Measurements from ENCODE around the gene IGSF21. TPM values are rescaled to one million over a fixed set of nuclear protein-coding genes. Genes with fewer than 3 reads are reported as not detected.

Gene IGSF21
- total RNA-seq, 1 donor from 2014 or later: 2.4 TPM

GRCh38 chr1:18394563-18395156 lies 287.1 kb downstream of the IGSF21 start:
- TF ChIP-seq CTCF (IDR thresholded peaks at IDR 0.05): no peak

GRCh38 chr1:18396247-18396980 lies 288.8 kb downstream of the IGSF21 start:
- no peak for TF ChIP-seq CTCF (IDR thresholded peaks at IDR 0.05)
- H3K27me3 ChIP-seq: no peaks in the 10 kb centered on the region
- no peak for DNase-seq (ENCODE audit: low spot score in 2 of 2)

More at GRCh38 chr1:18394563-18395156, 287.1 kb downstream of the IGSF21 start:
- H3K4me3 ChIP-seq: no peak overlapping the region
- H3K9me3 ChIP-seq: no peaks in the 10 kb centered on the region
- no peak overlapping the region for H3K27ac ChIP-seq
- no peaks in the 10 kb centered on the region for H3K27me3 ChIP-seq
- no peaks in the 10 kb centered on the region for H3K4me1 ChIP-seq
- DNase-seq (ENCODE audit: low spot score in 2 of 2): no peak
- no peaks in the 10 kb centered on the region for H3K36me3 ChIP-seq
- intact Hi-C loops (cut with DNase I): no loop called here

GRCh38 chr1:18397641-18398040 lies 290.0 kb downstream of the IGSF21 start:
- H3K36me3 ChIP-seq: no peaks in the 10 kb centered on the region
- intact Hi-C loops (cut with DNase I): no loop called here
- no peak for TF ChIP-seq CTCF (IDR thresholded peaks at IDR 0.05)
- no peak overlapping the region for H3K27ac ChIP-seq
- DNase-seq (ENCODE audit: low spot score in 2 of 2): no peak
- no peaks in the 10 kb centered on the region for H3K4me1 ChIP-seq
- H3K4me3 ChIP-seq: no peak overlapping the region
- H3K27me3 ChIP-seq: no peaks in the 10 kb centered on the region
- no peaks in the 10 kb centered on the region for H3K9me3 ChIP-seq

More at GRCh38 chr1:18396247-18396980, 288.8 kb downstream of the IGSF21 start:
- no peaks in the 10 kb centered on the region for H3K4me1 ChIP-seq
- H3K27ac ChIP-seq: no peak overlapping the region
- H3K4me3 ChIP-seq: no peak overlapping the region
- no peaks in the 10 kb centered on the region for H3K36me3 ChIP-seq
- intact Hi-C loops (cut with DNase I): no loop called here
- H3K9me3 ChIP-seq: no peaks in the 10 kb centered on the region

- H3K27ac ChIP-seq: no peak overlapping the region
- H3K27me3 ChIP-seq: no peaks in the 10 kb centered on the region
- H3K4me3 ChIP-seq: no peak overlapping the region
- intact Hi-C loops (cut with DNase I): no loop called here
- H3K9me3 ChIP-seq: no peaks in the 10 kb centered on the region
- TF ChIP-seq CTCF (IDR thresholded peaks at IDR 0.05): no peak
- no peaks in the 10 kb centered on the region for H3K36me3 ChIP-seq
- DNase-seq (ENCODE audit: low spot score in 2 of 2): no peak
- no peaks in the 10 kb centered on the region for H3K4me1 ChIP-seq
Measured at GRCh38 chr1:18398791-18399530, 291.4 kb downstream of the IGSF21 start.

GRCh38 chr1:18400347-18401102 lies 292.9 kb downstream of the IGSF21 start:
- no peaks in the 10 kb centered on the region for H3K27me3 ChIP-seq

More at GRCh38 chr1:18400347-18401102, 292.9 kb downstream of the IGSF21 start:
- Histone ChIP-seq H3K27ac (no peak overlapping the region), H3K9me3 (no peaks in the 10 kb centered on the region), H3K4me3 (no peak overlapping the region), H3K36me3 (no peaks in the 10 kb centered on the region), H3K4me1 (no peaks in the 10 kb centered on the region)
- no peak for DNase-seq (ENCODE audit: low spot score in 2 of 2)
- TF ChIP-seq CTCF (IDR thresholded peaks at IDR 0.05): no peak
- intact Hi-C loops (cut with DNase I): no loop called here
